ENCODE measurements around the gene SHMT2. TPM values are rescaled to one million over a fixed set of nuclear protein-coding genes. Genes with fewer than 3 reads are reported as not detected.

SHMT2 gene
- total and polyA plus RNA-seq, 12 donors = 14.3 to 49.8 (median 27.1) TPM

DNA sequence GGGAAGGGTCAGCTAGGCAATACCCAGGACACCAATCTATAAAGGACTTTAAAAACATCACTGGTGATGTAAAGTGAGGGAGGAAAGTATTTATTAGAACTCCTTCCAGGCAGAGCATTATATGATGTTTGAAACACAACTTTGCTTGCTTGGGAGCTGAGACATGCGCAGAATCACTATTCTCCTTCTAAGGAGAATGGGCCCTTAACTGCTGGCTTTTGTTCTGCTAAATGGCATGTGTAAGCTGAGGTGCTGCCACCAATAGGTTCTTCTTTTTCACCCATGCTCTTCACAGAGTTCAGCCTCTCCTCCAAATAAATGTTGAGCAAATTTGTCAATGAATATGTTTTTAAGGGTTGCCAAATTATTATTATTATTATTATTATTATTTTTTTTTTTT lies 17.5 kb downstream of the SHMT2 start:
- intact Hi-C loops (cut with DNase I) = no loop called here
- no peak overlapping the region for H3K27ac ChIP-seq

DNA sequence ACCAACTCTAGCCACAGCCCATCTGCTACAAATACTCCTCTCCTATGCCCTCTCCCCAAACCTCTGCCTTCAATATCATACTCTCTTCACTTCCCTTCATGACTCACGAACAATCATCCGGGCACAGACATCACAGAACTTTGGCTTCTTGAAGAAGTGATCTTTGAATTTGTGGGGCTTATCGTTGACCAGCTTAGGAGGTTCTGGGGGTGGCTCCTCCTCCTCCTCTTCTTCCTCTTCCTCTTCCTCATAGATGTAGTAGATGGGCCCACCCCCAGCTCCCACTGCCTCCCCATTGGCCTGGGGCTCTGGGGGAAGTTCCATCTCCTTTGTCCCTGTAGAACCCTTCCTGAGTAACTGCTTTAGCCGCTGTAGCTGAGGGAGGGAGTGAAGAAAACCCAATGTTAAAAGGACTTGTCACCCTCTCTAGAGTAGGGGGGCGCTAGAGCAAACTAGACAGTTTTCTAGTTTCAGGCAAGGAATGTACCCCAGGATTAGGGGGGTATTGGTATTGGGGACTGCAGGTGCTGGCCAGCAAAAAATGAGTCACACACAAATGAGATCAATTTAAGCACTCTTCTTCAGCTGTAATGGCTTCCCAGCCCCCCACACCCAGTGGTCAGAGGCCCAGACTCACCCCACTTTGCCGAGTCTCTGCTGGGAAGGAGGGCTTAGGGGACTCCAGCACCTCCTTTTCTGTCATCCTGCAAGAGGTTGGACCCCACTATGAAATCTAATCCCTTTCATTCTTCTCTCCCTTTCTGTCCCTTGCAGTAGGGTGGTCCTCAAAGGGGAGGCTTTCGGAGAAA lies 19.6 kb downstream of the SHMT2 start:
- 74 to 90% methylated on average over 7 of the region's 7 CpGs for WGBS, 2 donors
- H3K4me3 ChIP-seq = peak overlapping the region in 1 of 10 donors; percentile 38
- peak in 1 of 8 donors; percentile 25 for ATAC-seq
- H3K27me3 ChIP-seq = peaks cover 0 to 8% (median 2%) of the 10 kb centered on the region in 7 donors
- peaks cover 0 to 9% (median 0%) of the 10 kb centered on the region in 9 donors for H3K36me3 ChIP-seq
- peak overlapping the region in 1 of 10 donors; percentile 42 for H3K27ac ChIP-seq
- H3K9me3 ChIP-seq = no peaks in the 10 kb centered on the region
- TF ChIP-seq CTCF (IDR thresholded peaks at IDR 0.05) = no peak
- no peak for DNase-seq
- peaks cover 0 to 11% (median 0%) of the 10 kb centered on the region in 9 donors for H3K4me1 ChIP-seq
- intact Hi-C loops (cut with DNase I) = no loop called here

More for the DNA sequence above, 17.5 kb downstream of the SHMT2 start:
- H3K4me1 ChIP-seq = peaks cover 8 to 32% (median 19%) of the 10 kb centered on the region in 9 donors
- no peak for DNase-seq
- 96% methylated on average over 1 of the region's 1 CpG for WGBS, 2 donors
- ATAC-seq = no peak
- peaks cover 5 to 27% (median 23%) of the 10 kb centered on the region in 7 donors for H3K27me3 ChIP-seq
- H3K9me3 ChIP-seq = no peaks in the 10 kb centered on the region
- H3K4me3 ChIP-seq = no peak overlapping the region
- peaks cover 0 to 4% (median 0%) of the 10 kb centered on the region in 9 donors for H3K36me3 ChIP-seq
- no peak for TF ChIP-seq CTCF (IDR thresholded peaks at IDR 0.05)

DNA sequence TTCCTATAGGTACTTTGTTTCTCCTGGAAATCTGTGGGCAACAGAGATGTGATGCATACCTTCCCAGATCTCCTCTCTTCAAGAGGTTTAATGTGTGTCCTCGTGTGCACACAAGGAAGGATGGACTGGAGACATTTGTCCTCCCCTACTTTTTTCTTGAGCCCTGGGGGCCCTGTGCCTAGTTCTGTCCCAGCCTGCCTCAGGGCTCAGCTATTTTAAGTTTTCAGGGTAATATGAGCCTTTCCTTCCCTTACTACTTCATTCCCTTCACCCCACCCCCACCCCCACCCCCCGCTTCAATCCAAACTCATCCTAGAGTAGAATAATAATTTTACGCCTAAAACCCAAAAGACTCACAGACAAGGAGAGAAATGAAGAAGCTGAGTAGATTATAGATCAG lies 21.0 kb downstream of the SHMT2 start:
- WGBS, 2 donors = 80 to 82% methylated on average over 3 of the region's 3 CpGs
- H3K36me3 ChIP-seq = peaks cover 0 to 23% (median 4%) of the 10 kb centered on the region in 9 donors
- H3K4me1 ChIP-seq = peaks cover 0 to 11% (median 0%) of the 10 kb centered on the region in 9 donors
- no peak for ATAC-seq
- no peaks in the 10 kb centered on the region for H3K9me3 ChIP-seq
- TF ChIP-seq CTCF (IDR thresholded peaks at IDR 0.05) = no peak
- intact Hi-C loops (cut with DNase I) = no loop called here
- H3K4me3 ChIP-seq = no peak overlapping the region
- no peaks in the 10 kb centered on the region for H3K27me3 ChIP-seq
- no peak overlapping the region for H3K27ac ChIP-seq
- DNase-seq = no peak

DNA sequence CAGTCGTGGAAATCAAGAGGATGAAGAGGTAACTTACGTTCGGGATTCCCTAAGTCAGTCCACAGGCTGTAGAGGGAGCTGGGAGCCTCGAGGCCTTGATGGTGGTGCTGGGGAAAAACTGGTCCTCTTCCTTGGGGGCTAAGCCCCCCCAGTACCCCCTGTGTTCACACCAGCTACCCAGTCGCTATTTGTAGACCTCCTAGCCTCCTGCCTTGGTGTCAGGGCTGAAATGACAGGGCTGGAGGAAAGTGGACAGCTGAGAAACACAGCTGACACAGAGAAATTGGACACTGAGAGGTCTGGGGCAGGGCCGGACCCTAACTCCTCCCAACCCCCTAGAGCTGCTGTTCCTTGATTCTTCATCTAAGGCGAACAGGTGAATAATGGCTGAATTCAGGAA lies 21.4 kb downstream of the SHMT2 start, which contains the start of gene STAC3:
Gene STAC3 (minus strand): TSS at position 232 of the 400 bp plus-strand sequence. CDS start 1,551 bp downstream, outside the sequence.
- DNase-seq (no peak), ATAC-seq (no peak)
- Histone ChIP-seq H3K4me3 (no peak within 1 kb of the TSS), H3K27ac (no peak within 1 kb of the TSS), H3K27me3 (no peaks in the 10 kb centered on the region), H3K9me3 (no peaks in the 10 kb centered on the region), H3K36me3 (peaks cover 0 to 27% (median 6%) of the 10 kb centered on the region in 9 donors), H3K4me1 (peaks cover 0 to 11% (median 0%) of the 10 kb centered on the region in 9 donors)
- WGBS, 2 donors = 75 to 78% methylated on average over 7 of the region's 7 CpGs
- intact Hi-C loops (cut with DNase I) = no loop called here
- no peak for TF ChIP-seq CTCF (IDR thresholded peaks at IDR 0.05)

All from heart right ventricle (tissue), 16 donors.